Purkinje cell (primary cell): ENCODE measurements around the gene FLOT2. TPM values are rescaled to one million over a fixed set of nuclear protein-coding genes. Genes with fewer than 3 reads are reported as not detected.

Source experiments
- polyA plus RNA-seq: library from polyadenylated mRNA; unstranded; fragments of >200 nt; fragmentation: Nextera tagmentation; gene quantifications from 2 replicates; pipeline ENCODE4 v1.2.1, GENCODE V29; 2014

Gene FLOT2
- polyA plus RNA-seq = 12.4 and 26.7 TPM in 2 replicates

GRCh38 chr17:28896884-28897768, at the start of gene FLOT2:
Gene FLOT2 (minus strand): TSS chr17:28897733. CDS start chr17:28897574, 159 bp downstream.

GRCh38 chr17:28902819-28903545, 5.4 kb upstream of the FLOT2 start, which contains the start of gene DHRS13:
Gene DHRS13 (minus strand): TSS chr17:28903079. CDS start chr17:28902944, 135 bp downstream.

GRCh38 chr17:28854457-28855335, 42.8 kb downstream of the FLOT2 start, which contains the start of gene ERAL1:
Gene ERAL1 (plus strand): TSS chr17:28855016. CDS start chr17:28855035, 19 bp downstream.

GRCh38 chr17:28842282-28843012, 55.1 kb downstream of the FLOT2 start, which contains the start of gene FAM222B:
Gene FAM222B (minus strand): TSS chr17:28842790. CDS start chr17:28766667, 76,123 bp downstream.

Other genes with a start within 250 kb of the FLOT2 start
- 174 and 197 TPM in 2 replicates for gene SDF2, start 235.8 kb downstream of the FLOT2 start, polyA plus RNA-seq
- 17.7 and 23.4 TPM in 2 replicates for gene SUPT6H, start 235.5 kb downstream of the FLOT2 start, polyA plus RNA-seq
- 0.74 and 1.7 TPM in 2 replicates for gene PROCA1, start 185.8 kb downstream of the FLOT2 start, polyA plus RNA-seq
- 4.9 and 7.8 TPM in 2 replicates for gene RAB34, start 179.9 kb downstream of the FLOT2 start, polyA plus RNA-seq
- gene RPL23A, start 177.7 kb downstream of the FLOT2 start, polyA plus RNA-seq = 1,067 and 1,205 TPM in 2 replicates
- 3.3 and 3.5 TPM in 2 replicates for gene TLCD1, start 171.5 kb downstream of the FLOT2 start, polyA plus RNA-seq
- 2.3 TPM in 1 of 2 replicates, not detected in the other for gene NEK8, start 168.9 kb downstream of the FLOT2 start, polyA plus RNA-seq
- gene TRAF4, start 153.7 kb downstream of the FLOT2 start, polyA plus RNA-seq = 0.57 TPM in 1 of 2 replicates, not detected in the other
- gene FAM222B, start 54.9 kb downstream of the FLOT2 start, polyA plus RNA-seq = 10.6 and 11.9 TPM in 2 replicates
- gene ERAL1, start 42.7 kb downstream of the FLOT2 start, polyA plus RNA-seq = 43.5 and 54.3 TPM in 2 replicates
- gene DHRS13, start 5.3 kb upstream of the FLOT2 start, polyA plus RNA-seq = 3.5 and 4.2 TPM in 2 replicates
- 3.7 and 6.0 TPM in 2 replicates for gene PHF12, start 53.8 kb upstream of the FLOT2 start, polyA plus RNA-seq
- 2.2 and 8.5 TPM in 2 replicates for gene SEZ6, start 108.3 kb upstream of the FLOT2 start, polyA plus RNA-seq
- 2.9 and 5.3 TPM in 2 replicates for gene PIPOX, start 145.4 kb upstream of the FLOT2 start, polyA plus RNA-seq